Sigmoid colon (tissue), 7 donors: Measurements from ENCODE around the gene MFAP4. TPM values are rescaled to one million over a fixed set of nuclear protein-coding genes. Genes with fewer than 3 reads are reported as not detected.
A peak's percentile ranks its signal among the peaks of the same experiment; 100 is the strongest.

Experiments
- DNase-seq: peaks from one replicate; pipeline ENCODE4 v3.0.0-alpha.2; 2019
- H3K27ac ChIP-seq, 4 donors: fragments of 200-600 bp; sonication (generic); one replicate each; pipeline ENCODE4 v1.5.1; 2016 to 2019; ENCODE audit warnings: mild to moderate bottlenecking in 1 of 4
- H3K27me3 ChIP-seq, 3 donors: fragments of 200-600 bp; sonication (generic); one replicate each; pipeline ENCODE4 v1.5.1; 2019; ENCODE audit warnings: mild to moderate bottlenecking in 1 of 3
- H3K36me3 ChIP-seq, 4 donors: fragments of 200-600 bp; sonication (generic); one replicate each; pipeline ENCODE4 v1.5.1; 2016 to 2019
- H3K4me1 ChIP-seq, 4 donors: fragments of 200-600 bp; sonication (generic); one replicate each; pipeline ENCODE4 v1.5.1; 2017 to 2019
- H3K4me3 ChIP-seq, 4 donors: fragments of 200-600 bp; sonication (generic); one replicate each; pipeline ENCODE4 v1.5.1; 2017 to 2019; ENCODE audit warnings: mild to moderate bottlenecking in 2 of 4, moderate library complexity in 1 of 4
- H3K9me3 ChIP-seq, 4 donors: fragments of 200-600 bp in 3 of 4; sonication (generic) in 3 of 4; one replicate each; pipeline versions ENCODE4 v1.5.1 to v1.6.1; 2013 to 2019
- EP300 ChIP-seq, 4 donors: sonication (generic); formaldehyde crosslinking; IDR thresholded peaks; one replicate each; pipeline ENCODE4 v1.6.1; 2017; ENCODE audit warnings: antibody characterized with exemption in 4 of 4
- POLR2A ChIP-seq, 2 donors: fragments of 450-650 bp; IDR thresholded peaks; one replicate each; pipeline ENCODE4 v1.6.1; 2016; ENCODE audit warnings: antibody characterized with exemption in 2 of 2, mild to moderate bottlenecking in 2 of 2, moderate library complexity in 2 of 2
- POLR2AphosphoS5 ChIP-seq, 4 donors: sonication (generic); formaldehyde crosslinking; IDR thresholded peaks; one replicate each; pipeline ENCODE4 v1.6.1; 2017; ENCODE audit warnings: antibody characterized with exemption in 4 of 4
- WGBS, 2 donors: extraction: QIAGEN DNeasy Blood & Tissue Kit; methylation state at CpG; one replicate each; pipeline ENCODE4 v1.1.7; 2013; 5-methylcytosine and 5-hydroxymethylcytosine counted together
- intact Hi-C: fragments of 100-400 bp; cut with DNase I; formaldehyde crosslinking; loops from one replicate; pipeline ENCODE4 v1.15.1; 2023
- polyA plus RNA-seq, 3 donors: library from polyadenylated mRNA; stranded (reverse); fragments of 200-250 nt; gene quantifications; one replicate each; pipeline ENCODE4 v1.2.3, GENCODE V29; 2013
- total RNA-seq, 4 donors: library from RNA; depleted of rRNA; stranded (reverse); fragments of >200 nt; gene quantifications; one replicate each; pipeline ENCODE4 v1.1.0, GENCODE V29; 2016
- TF ChIP-seq, protein P1 (sequence below), 4 experiments: fragments of 450-650 bp in 3 of 4; fragments of 200-600 bp in 1 of 4; IDR thresholded peaks; one replicate each; pipeline ENCODE4 v1.5.1; 2016 to 2019; ENCODE audit warnings: antibody characterized with exemption in 4 of 4, mild to moderate bottlenecking in 3 of 4, moderate library complexity in 2 of 4
- donor health status: healthy with polysubstance abuse.
- donor health status: Bipolar disorder and iron deficiency.
- donor health status: healthy.

The MFAP4 gene
- total and polyA plus RNA-seq, 7 donors = 9.9 to 324 (median 189) TPM

DNA sequence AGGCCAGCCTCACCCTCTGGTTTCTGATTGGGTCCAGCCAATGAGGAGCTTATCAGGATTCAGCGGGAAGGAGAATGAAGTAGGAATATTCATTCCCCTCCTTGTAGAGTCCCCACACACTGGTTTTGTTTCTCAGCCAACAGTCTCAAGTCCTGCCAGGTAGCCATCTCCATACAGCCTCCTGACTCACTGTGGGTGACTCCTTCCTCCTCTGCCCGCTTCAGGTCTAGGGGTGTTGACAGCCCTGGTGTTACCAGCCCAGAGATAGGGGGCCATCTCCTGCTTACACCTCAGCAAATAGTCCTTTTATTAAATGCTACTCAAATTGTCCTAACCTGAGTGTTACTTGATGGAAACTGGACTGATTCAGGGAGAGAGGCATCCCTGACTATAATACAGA lies 4.0 kb upstream of the MFAP4 start:
- H3K27ac ChIP-seq = peak overlapping the region in 3 of 4 donors; percentile 96 to 97 (median 96)
- no peaks in the 10 kb centered on the region for H3K9me3 ChIP-seq
- WGBS, 2 donors = 96 to 99% methylated on average over 2 of the region's 2 CpGs
- H3K4me3 ChIP-seq = no peak overlapping the region
- H3K4me1 ChIP-seq = peaks cover 0 to 76% (median 64%) of the 10 kb centered on the region in 4 donors
- intact Hi-C loops = no loop called here
- no peaks in the 10 kb centered on the region for H3K27me3 ChIP-seq
- H3K36me3 ChIP-seq = no peaks in the 10 kb centered on the region
- peak; percentile 19 for DNase-seq
- TF ChIP-seq POLR2A (IDR thresholded peaks at IDR 0.05) = no peak
- no peak for TF ChIP-seq EP300 (IDR thresholded peaks at IDR 0.05)
- TF ChIP-seq POLR2AphosphoS5 (IDR thresholded peaks at IDR 0.05) = no peak
- TF ChIP-seq, protein P1, sequence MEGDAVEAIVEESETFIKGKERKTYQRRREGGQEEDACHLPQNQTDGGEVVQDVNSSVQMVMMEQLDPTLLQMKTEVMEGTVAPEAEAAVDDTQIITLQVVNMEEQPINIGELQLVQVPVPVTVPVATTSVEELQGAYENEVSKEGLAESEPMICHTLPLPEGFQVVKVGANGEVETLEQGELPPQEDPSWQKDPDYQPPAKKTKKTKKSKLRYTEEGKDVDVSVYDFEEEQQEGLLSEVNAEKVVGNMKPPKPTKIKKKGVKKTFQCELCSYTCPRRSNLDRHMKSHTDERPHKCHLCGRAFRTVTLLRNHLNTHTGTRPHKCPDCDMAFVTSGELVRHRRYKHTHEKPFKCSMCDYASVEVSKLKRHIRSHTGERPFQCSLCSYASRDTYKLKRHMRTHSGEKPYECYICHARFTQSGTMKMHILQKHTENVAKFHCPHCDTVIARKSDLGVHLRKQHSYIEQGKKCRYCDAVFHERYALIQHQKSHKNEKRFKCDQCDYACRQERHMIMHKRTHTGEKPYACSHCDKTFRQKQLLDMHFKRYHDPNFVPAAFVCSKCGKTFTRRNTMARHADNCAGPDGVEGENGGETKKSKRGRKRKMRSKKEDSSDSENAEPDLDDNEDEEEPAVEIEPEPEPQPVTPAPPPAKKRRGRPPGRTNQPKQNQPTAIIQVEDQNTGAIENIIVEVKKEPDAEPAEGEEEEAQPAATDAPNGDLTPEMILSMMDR (IDR thresholded peaks at IDR 0.05) = no peak

DNA sequence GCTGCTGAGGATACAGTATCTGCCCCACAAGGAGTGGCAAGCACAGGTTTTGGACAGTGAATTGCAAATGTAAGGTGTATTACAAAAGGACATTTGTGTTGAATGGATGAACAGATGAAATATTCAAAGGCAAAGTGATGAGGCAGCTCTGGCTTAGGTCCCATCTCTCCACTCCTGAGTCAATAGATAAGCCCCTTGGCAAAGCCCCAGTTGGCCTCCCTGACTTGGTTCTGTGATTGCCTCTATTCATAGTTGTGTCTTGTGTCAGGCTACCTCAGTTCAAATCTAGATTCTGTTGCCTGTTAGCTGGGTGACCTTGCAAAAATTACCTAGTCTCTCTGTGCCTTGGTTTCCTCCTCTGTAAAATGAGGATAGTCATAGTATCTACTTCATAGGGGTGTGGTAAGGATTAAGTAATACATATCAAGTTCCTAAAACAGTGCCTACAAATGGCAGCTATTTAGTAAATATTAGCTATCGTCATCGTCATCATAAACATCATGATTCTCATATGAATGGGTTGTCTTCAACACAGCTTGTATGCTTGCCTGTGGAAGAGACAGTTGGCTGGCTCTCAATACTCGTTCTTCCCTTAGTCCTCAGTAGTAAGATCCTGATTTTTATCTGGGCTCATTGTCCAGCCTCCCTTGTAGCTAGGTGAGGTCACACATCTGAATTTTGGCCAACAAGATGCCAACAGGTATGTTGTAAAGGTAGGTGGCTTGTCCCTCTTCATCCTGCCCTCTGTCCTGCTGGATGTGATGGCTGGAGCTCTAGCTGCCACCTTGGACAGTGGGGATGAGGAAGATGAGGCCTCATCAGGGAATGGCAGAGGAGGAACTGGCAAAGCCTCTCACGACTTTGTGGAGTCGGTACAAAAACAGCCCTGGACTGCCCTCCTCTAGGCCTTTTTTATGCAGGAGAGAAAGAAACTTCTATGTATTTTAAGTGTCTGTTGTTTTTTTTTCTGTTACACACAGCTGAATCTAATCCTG lies 2.1 kb upstream of the MFAP4 start:
- no peaks in the 10 kb centered on the region for H3K27me3 ChIP-seq
- intact Hi-C loops = no loop called here
- no peaks in the 10 kb centered on the region for H3K9me3 ChIP-seq
- TF ChIP-seq, protein P1 (IDR thresholded peaks at IDR 0.05) = no peak
- TF ChIP-seq POLR2A (IDR thresholded peaks at IDR 0.05) (no peak), POLR2AphosphoS5 (IDR thresholded peaks at IDR 0.05) (no peak), EP300 (IDR thresholded peaks at IDR 0.05) (no peak)
- DNase-seq = peak; percentile 80
- H3K4me1 ChIP-seq = peaks cover 0 to 95% (median 82%) of the 10 kb centered on the region in 4 donors
- WGBS, 2 donors = 78 to 85% methylated on average over 5 of the region's 5 CpGs
- no peak overlapping the region for H3K4me3 ChIP-seq
- H3K27ac ChIP-seq = peak overlapping the region; percentile 95 to 97 (median 96)
- H3K36me3 ChIP-seq = peaks cover 0 to 2% (median 0%) of the 10 kb centered on the region in 4 donors

DNA sequence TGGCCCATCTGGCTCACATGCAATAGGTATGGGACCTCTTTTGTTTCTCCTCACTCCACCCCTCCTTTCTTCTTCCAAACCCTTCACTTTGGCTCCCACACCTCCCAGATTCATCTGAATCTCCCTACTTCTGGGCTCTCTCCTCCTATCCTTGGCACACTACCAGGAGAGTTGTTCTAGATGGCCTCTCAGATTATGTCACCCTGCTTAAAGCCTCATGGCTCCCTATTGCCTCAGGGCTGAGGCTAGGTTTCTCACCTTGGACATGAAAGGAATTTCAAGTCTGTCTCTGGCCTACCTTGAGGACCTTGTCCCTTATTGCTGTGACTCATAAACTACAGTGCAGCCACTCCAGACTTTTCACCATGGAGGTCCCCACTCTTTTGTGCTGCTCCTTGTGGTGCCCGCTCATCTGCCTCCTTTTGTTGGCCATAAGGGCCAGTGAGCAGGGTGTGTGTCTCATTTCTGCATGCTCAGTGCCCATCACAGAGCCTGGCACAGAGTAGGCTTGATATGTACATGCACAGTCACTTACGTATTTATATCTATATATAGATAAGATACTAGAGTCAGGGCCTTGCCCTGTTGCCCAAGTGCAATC lies 1.0 kb upstream of the MFAP4 start:
- peak; percentile 87 for DNase-seq
- intact Hi-C loops = no loop called here
- H3K27ac ChIP-seq = peak overlapping the region; percentile 95 to 97 (median 96)
- H3K4me3 ChIP-seq = peak overlapping the region in 1 of 4 donors; percentile 51
- no peaks in the 10 kb centered on the region for H3K27me3 ChIP-seq
- H3K9me3 ChIP-seq = no peaks in the 10 kb centered on the region
- peaks cover 0 to 13% (median 7%) of the 10 kb centered on the region in 4 donors for H3K36me3 ChIP-seq
- no peak for TF ChIP-seq POLR2A (IDR thresholded peaks at IDR 0.05)
- TF ChIP-seq EP300 (IDR thresholded peaks at IDR 0.05) = no peak
- peaks cover 0 to 99% (median 92%) of the 10 kb centered on the region in 4 donors for H3K4me1 ChIP-seq
- 73 to 86% methylated on average over 2 of the region's 2 CpGs for WGBS, 2 donors

DNA sequence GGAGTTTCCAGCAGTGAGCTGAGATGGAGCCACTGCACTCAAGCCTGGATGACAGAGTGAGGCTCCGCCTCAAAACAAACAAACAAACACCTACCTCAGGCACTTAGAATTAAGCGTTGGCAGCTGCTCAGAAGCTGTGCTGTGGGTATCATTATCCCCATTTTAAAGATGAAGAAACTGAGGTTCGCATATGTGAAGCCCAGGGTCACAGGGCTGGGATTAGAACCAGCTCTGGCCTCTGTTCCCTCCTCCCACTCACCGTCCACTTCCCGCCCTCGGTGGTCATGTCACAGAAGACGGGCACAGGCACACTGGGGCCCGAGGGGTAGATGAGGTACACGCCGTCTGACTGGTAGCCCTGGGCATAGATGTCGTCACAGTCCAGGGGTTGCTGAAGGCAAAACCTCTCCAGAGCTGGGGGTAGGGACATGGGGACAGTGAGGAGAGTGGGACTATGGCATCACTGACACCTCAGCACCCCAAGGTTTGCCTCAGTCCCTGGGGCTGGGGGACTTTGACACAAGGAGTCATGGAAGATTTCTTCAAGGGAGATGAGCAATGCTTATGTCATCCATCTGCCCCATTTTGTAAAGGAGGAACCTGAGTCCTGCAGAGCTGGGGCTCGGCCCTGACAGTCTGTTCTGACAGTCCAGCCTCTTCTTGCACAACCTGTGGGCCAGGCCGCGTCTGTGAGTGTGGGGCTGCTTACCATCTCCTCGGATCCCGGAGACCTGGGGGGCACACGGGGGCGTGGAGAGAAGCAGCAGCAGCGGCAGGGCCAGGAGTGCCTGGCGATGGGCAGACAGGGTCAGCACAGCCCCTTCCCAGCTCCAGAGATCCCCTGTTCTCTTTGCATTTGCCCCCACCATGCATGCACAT lies 700 bp downstream of the MFAP4 start:
- DNase-seq = peak; percentile 94
- H3K4me3 ChIP-seq = peak overlapping the region; percentile 31 to 59 (median 50)
- WGBS, 2 donors = 58 to 75% methylated on average over 20 of the region's 20 CpGs
- no peaks in the 10 kb centered on the region for H3K27me3 ChIP-seq
- H3K27ac ChIP-seq = peak overlapping the region; percentile 95 to 97 (median 96)
- H3K36me3 ChIP-seq = peaks cover 17 to 30% (median 23%) of the 10 kb centered on the region in 4 donors
- peak in 1 of 2 donors; percentile 19 for TF ChIP-seq POLR2A (IDR thresholded peaks at IDR 0.05)
- TF ChIP-seq, protein P1 (IDR thresholded peaks at IDR 0.05) = no peak
- TF ChIP-seq POLR2AphosphoS5 (IDR thresholded peaks at IDR 0.05) = peak in 2 of 4 donors; percentile 33 to 47
- peak in 1 of 4 donors; percentile 19 for TF ChIP-seq EP300 (IDR thresholded peaks at IDR 0.05)
- peaks cover 0 to 99% (median 88%) of the 10 kb centered on the region in 4 donors for H3K4me1 ChIP-seq
- intact Hi-C loops = no loop called here
- H3K9me3 ChIP-seq = no peaks in the 10 kb centered on the region
